Measurements from ENCODE around the gene ETV7.

Gene ETV7

GRCh38 chr6:36361071-36361470 lies 26.4 kb downstream of the ETV7 start:
- in situ Hi-C loops (cut with MboI; ENCODE audit: low sequenced_read_pairs, unreplicated experiment) = no loop called here
- TF ChIP-seq CTCF (IDR thresholded peaks at IDR 0.05; ENCODE audit: borderline replicate concordance, control extremely low read depth, extremely low read depth, insufficient read depth, missing control alignments) = no peak
- no peak for DNase-seq (ENCODE audit: low spot score)

GRCh38 chr6:36360241-36361054 lies 27.0 kb downstream of the ETV7 start:
- TF ChIP-seq CTCF (IDR thresholded peaks at IDR 0.05; ENCODE audit: borderline replicate concordance, control extremely low read depth, extremely low read depth, insufficient read depth, missing control alignments) = peak; percentile 74
- peak; percentile 78 for DNase-seq (ENCODE audit: low spot score)
- in situ Hi-C loops (cut with MboI; ENCODE audit: low sequenced_read_pairs, unreplicated experiment) = no loop called here

- no peak for TF ChIP-seq CTCF (IDR thresholded peaks at IDR 0.05; ENCODE audit: borderline replicate concordance, control extremely low read depth, extremely low read depth, insufficient read depth, missing control alignments)
- in situ Hi-C loops (cut with MboI; ENCODE audit: low sequenced_read_pairs, unreplicated experiment) = no loop called here
- no peak for DNase-seq (ENCODE audit: low spot score)
These were observed 29.1 kb downstream of the ETV7 start for GRCh38 chr6:36358226-36358915.

- in situ Hi-C loops (cut with MboI; ENCODE audit: low sequenced_read_pairs, unreplicated experiment) = no loop called here
- no peak for TF ChIP-seq CTCF (IDR thresholded peaks at IDR 0.05; ENCODE audit: borderline replicate concordance, control extremely low read depth, extremely low read depth, insufficient read depth, missing control alignments)
- DNase-seq (ENCODE audit: low spot score) = no peak
These were observed 29.6 kb downstream of the ETV7 start for GRCh38 chr6:36357872-36358225.

GRCh38 chr6:36355819-36356218 lies 31.6 kb downstream of the ETV7 start:
- in situ Hi-C loops (cut with MboI; ENCODE audit: low sequenced_read_pairs, unreplicated experiment) = no loop called here
- TF ChIP-seq CTCF (IDR thresholded peaks at IDR 0.05; ENCODE audit: borderline replicate concordance, control extremely low read depth, extremely low read depth, insufficient read depth, missing control alignments) = no peak
- DNase-seq (ENCODE audit: low spot score) = no peak

- TF ChIP-seq CTCF (IDR thresholded peaks at IDR 0.05; ENCODE audit: borderline replicate concordance, control extremely low read depth, extremely low read depth, insufficient read depth, missing control alignments) = no peak
- in situ Hi-C loops (cut with MboI; ENCODE audit: low sequenced_read_pairs, unreplicated experiment) = no loop called here
- no peak for DNase-seq (ENCODE audit: low spot score)
These were observed 34.0 kb downstream of the ETV7 start for GRCh38 chr6:36353411-36353915.
